ENCODE results near the gene VPS4B.

VPS4B gene

DNA sequence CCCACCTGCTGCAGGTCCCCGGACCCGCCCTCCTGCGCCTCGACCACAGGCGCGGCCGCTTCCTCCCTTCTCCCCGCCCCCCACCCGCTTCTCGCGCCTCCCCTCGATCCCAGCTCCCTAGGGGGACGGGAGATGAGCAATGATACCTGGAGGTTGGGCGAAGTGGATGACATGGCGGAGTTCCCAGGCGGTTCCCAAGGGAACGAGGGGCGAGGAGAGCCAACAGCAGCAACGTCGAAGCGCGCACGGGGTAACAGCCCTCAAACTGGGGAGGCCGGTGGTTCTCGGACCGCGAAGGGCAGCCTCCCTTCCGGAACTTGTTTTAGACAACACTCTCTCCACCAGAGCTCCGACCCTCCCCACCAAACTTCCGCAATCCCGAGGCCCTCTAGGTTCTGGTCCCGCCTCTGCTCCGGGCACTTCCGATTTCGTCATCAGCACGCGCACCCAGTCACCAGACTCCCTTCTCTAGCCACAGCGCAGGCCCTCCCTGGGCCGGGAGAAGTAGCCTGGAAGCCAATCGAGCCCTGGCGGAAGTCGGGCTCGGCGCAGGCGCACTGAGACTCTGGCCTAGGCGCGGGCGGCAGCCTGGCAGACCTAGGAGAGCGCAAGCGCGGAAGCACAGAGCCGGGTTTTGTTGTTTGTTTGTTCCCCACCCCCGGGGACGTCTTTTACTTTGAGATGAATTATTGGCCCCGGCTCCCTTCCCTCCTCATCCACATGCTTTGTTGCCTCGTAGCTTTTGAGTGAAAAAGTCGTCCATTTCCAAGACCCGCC is at the start of gene VPS4B:
Gene VPS4B, minus strand, starts transcription at position 390 of the 777 bp plus-strand sequence. Its CDS starts 217 bp downstream, at position 173.
- no peaks in the 10 kb centered on the region for H3K9me3 ChIP-seq (ENCODE audit: insufficient read depth, low read length)
- H3K36me3 ChIP-seq (ENCODE audit: insufficient read depth, insufficient read length, low read length): peaks cover 24% of the 10 kb centered on the region
- peak within 1 kb of the TSS; percentile 94 for H3K9ac ChIP-seq (ENCODE audit: insufficient read length, low read depth)
- H3K4me1 ChIP-seq (ENCODE audit: insufficient read depth, insufficient read length): no peaks in the 10 kb centered on the region
- H3K4me3 ChIP-seq (ENCODE audit: insufficient read length, low read depth): peak within 1 kb of the TSS; percentile 84
- peak; percentile 97 for DNase-seq (ENCODE audit: low read depth, low spot score)
- no peaks in the 10 kb centered on the region for H3K27me3 ChIP-seq (ENCODE audit: insufficient read depth, insufficient read length)
- no peak for TF ChIP-seq SUZ12 (IDR thresholded peaks at IDR 0.05; ENCODE audit: extremely low read depth, insufficient read depth, insufficient read length)

GRCh38 chr18:63470751-63471150 is 48.5 kb upstream of the VPS4B start:
- Histone ChIP-seq H3K36me3 (ENCODE audit: insufficient read depth, insufficient read length, low read length) (no peaks in the 10 kb centered on the region), H3K27me3 (ENCODE audit: insufficient read depth, insufficient read length) (no peaks in the 10 kb centered on the region), H3K9ac (ENCODE audit: insufficient read length, low read depth) (no peak overlapping the region), H3K9me3 (ENCODE audit: insufficient read depth, low read length) (no peaks in the 10 kb centered on the region), H3K4me3 (ENCODE audit: insufficient read length, low read depth) (no peak overlapping the region), H3K4me1 (ENCODE audit: insufficient read depth, insufficient read length) (no peaks in the 10 kb centered on the region)
- TF ChIP-seq YY1 (IDR thresholded peaks at IDR 0.05; ENCODE audit: insufficient read depth, insufficient read length) (no peak), SUZ12 (IDR thresholded peaks at IDR 0.05; ENCODE audit: extremely low read depth, insufficient read depth, insufficient read length) (no peak), ZNF274 (IDR thresholded peaks at IDR 0.05; ENCODE audit: low read depth, low read length) (no peak)
- no peak for DNase-seq (ENCODE audit: low read depth, low spot score)

DNA sequence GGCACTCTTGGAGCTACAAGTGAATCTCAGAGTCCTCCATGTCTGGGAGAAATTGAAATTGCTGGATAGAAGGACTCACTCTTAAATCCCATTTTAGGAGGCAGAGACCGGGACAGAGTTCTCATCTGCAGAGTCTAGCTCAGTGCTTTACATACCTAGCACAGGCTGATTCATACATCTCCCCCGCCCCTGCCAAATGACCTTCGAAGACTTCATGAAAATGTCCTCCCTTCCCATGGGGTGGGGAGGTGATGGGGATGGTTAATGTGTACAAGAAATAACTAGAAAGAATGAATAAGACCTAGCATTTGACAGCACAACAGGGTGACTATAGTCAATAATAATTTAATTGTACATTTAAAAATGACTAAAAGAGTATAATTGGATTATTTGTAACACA is 46.3 kb upstream of the VPS4B start:
- DNase-seq (ENCODE audit: low read depth, low spot score): no peak
- H3K9me3 ChIP-seq (ENCODE audit: insufficient read depth, low read length): no peaks in the 10 kb centered on the region
- H3K36me3 ChIP-seq (ENCODE audit: insufficient read depth, insufficient read length, low read length): no peaks in the 10 kb centered on the region
- no peaks in the 10 kb centered on the region for H3K27me3 ChIP-seq (ENCODE audit: insufficient read depth, insufficient read length)
- no peak for TF ChIP-seq YY1 (IDR thresholded peaks at IDR 0.05; ENCODE audit: insufficient read depth, insufficient read length)
- no peak overlapping the region for H3K9ac ChIP-seq (ENCODE audit: insufficient read length, low read depth)
- no peak overlapping the region for H3K4me3 ChIP-seq (ENCODE audit: insufficient read length, low read depth)
- no peaks in the 10 kb centered on the region for H3K4me1 ChIP-seq (ENCODE audit: insufficient read depth, insufficient read length)

- H3K9me3 ChIP-seq (ENCODE audit: insufficient read depth, low read length): no peaks in the 10 kb centered on the region
- no peaks in the 10 kb centered on the region for H3K27me3 ChIP-seq (ENCODE audit: insufficient read depth, insufficient read length)
- no peaks in the 10 kb centered on the region for H3K4me1 ChIP-seq (ENCODE audit: insufficient read depth, insufficient read length)
- H3K9ac ChIP-seq (ENCODE audit: insufficient read length, low read depth): no peak overlapping the region
- no peak for DNase-seq (ENCODE audit: low read depth, low spot score)
- TF ChIP-seq YY1 (IDR thresholded peaks at IDR 0.05; ENCODE audit: insufficient read depth, insufficient read length) (no peak), ZNF274 (IDR thresholded peaks at IDR 0.05; ENCODE audit: low read depth, low read length) (no peak), SUZ12 (IDR thresholded peaks at IDR 0.05; ENCODE audit: extremely low read depth, insufficient read depth, insufficient read length) (no peak)
- H3K4me3 ChIP-seq (ENCODE audit: insufficient read length, low read depth): no peak overlapping the region
- H3K36me3 ChIP-seq (ENCODE audit: insufficient read depth, insufficient read length, low read length): no peaks in the 10 kb centered on the region
Observed at GRCh38 chr18:63467699-63468098, 45.4 kb upstream of the VPS4B start.

DNA sequence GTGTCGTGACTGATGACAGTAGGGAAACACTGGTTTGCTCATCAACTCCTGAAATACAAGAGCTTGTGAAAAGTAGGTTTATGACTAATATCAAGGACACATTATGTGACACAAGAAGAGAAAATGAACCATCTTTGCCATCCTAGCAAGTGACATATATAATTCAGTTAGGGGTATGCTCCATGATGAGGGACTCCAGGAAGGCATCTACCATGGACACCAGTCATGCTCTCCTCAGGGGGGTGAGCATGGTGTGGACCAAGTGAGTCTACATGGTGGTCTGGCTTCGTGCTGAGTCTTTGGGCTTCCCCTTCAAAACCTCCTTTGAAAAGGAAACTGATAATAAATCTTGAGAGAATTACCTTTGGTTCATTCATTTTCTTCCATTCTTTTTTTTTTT is 42.8 kb upstream of the VPS4B start:
- no peaks in the 10 kb centered on the region for H3K27me3 ChIP-seq (ENCODE audit: insufficient read depth, insufficient read length)
- no peaks in the 10 kb centered on the region for H3K4me1 ChIP-seq (ENCODE audit: insufficient read depth, insufficient read length)
- TF ChIP-seq ZNF274 (IDR thresholded peaks at IDR 0.05; ENCODE audit: low read depth, low read length) (no peak), YY1 (IDR thresholded peaks at IDR 0.05; ENCODE audit: insufficient read depth, insufficient read length) (no peak), SUZ12 (IDR thresholded peaks at IDR 0.05; ENCODE audit: extremely low read depth, insufficient read depth, insufficient read length) (no peak)
- H3K36me3 ChIP-seq (ENCODE audit: insufficient read depth, insufficient read length, low read length): no peaks in the 10 kb centered on the region
- no peaks in the 10 kb centered on the region for H3K9me3 ChIP-seq (ENCODE audit: insufficient read depth, low read length)
- H3K9ac ChIP-seq (ENCODE audit: insufficient read length, low read depth): no peak overlapping the region
- DNase-seq (ENCODE audit: low read depth, low spot score): no peak
- H3K4me3 ChIP-seq (ENCODE audit: insufficient read length, low read depth): no peak overlapping the region

DNA sequence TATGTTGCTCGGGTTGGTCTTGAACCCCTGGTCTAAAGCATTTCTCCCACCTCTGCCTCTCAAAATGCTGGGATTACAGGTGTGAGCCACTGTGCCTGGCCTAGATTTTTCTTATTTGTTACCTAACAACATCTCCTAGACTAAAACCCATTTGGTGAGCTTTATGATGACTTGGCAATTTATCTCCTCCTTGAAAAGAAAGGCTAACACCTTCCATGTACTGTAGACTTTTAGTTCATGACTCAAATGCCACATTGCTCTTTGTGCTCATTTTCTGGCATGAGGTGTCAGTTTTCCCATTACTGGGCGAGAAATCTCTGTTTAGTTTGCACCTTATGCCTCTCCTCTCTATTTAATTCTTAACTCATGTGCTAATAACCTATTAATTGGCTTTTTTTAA is 42.2 kb upstream of the VPS4B start:
- Histone ChIP-seq H3K9me3 (ENCODE audit: insufficient read depth, low read length) (no peaks in the 10 kb centered on the region), H3K4me1 (ENCODE audit: insufficient read depth, insufficient read length) (no peaks in the 10 kb centered on the region), H3K36me3 (ENCODE audit: insufficient read depth, insufficient read length, low read length) (no peaks in the 10 kb centered on the region), H3K4me3 (ENCODE audit: insufficient read length, low read depth) (no peak overlapping the region), H3K9ac (ENCODE audit: insufficient read length, low read depth) (no peak overlapping the region), H3K27me3 (ENCODE audit: insufficient read depth, insufficient read length) (no peaks in the 10 kb centered on the region)
- no peak for DNase-seq (ENCODE audit: low read depth, low spot score)
- no peak for TF ChIP-seq ZNF274 (IDR thresholded peaks at IDR 0.05; ENCODE audit: low read depth, low read length)

DNA sequence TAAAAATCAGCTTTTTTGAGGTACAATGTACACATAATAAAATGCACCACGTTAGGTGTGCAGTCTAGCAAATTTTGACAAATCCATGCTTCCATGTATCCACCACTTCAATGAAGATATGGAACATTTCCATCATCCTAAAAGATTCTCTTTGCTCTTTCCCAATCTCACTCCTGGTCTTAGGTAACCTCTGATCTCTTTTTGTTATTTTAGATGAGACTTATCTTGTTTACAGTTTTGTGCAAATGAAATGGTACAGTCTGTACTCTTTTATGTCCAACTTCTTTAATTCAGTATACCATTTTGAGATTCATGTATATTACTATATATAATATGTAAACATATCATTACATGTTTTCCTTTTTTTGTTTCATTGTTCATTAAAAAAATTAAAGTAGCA is 38.1 kb upstream of the VPS4B start:
- DNase-seq (ENCODE audit: low read depth, low spot score): no peak
- H3K9me3 ChIP-seq (ENCODE audit: insufficient read depth, low read length): no peaks in the 10 kb centered on the region
- TF ChIP-seq YY1 (IDR thresholded peaks at IDR 0.05; ENCODE audit: insufficient read depth, insufficient read length): no peak
- no peak for TF ChIP-seq SUZ12 (IDR thresholded peaks at IDR 0.05; ENCODE audit: extremely low read depth, insufficient read depth, insufficient read length)
- TF ChIP-seq ZNF274 (IDR thresholded peaks at IDR 0.05; ENCODE audit: low read depth, low read length): no peak

More for the DNA sequence above, 38.1 kb upstream of the VPS4B start:
- Histone ChIP-seq H3K36me3 (ENCODE audit: insufficient read depth, insufficient read length, low read length) (no peaks in the 10 kb centered on the region), H3K4me1 (ENCODE audit: insufficient read depth, insufficient read length) (no peaks in the 10 kb centered on the region), H3K4me3 (ENCODE audit: insufficient read length, low read depth) (no peak overlapping the region), H3K9ac (ENCODE audit: insufficient read length, low read depth) (no peak overlapping the region), H3K27me3 (ENCODE audit: insufficient read depth, insufficient read length) (no peaks in the 10 kb centered on the region)
